ENCODE data around the gene CDK5RAP2.

DNA sequence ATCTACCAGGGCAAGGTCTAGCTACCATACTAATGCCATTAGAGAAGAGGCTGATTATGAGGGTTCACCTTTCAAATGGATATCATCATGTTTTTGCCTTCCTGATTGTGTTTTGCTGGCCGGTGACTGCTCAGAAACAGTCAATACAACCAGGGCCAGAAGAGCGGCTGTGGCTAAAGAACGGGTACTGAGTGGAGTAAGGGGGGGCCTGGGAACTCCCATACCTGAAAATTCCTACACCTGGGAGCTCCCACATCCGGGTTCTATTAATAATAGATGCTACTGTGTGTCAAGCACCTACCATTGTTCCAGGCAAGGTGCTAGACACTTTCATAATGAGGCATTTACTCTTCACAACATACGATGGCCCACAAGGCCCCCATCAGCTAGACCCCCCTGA is 79.2 kb downstream of the CDK5RAP2 start:
- TF ChIP-seq, protein P1, sequence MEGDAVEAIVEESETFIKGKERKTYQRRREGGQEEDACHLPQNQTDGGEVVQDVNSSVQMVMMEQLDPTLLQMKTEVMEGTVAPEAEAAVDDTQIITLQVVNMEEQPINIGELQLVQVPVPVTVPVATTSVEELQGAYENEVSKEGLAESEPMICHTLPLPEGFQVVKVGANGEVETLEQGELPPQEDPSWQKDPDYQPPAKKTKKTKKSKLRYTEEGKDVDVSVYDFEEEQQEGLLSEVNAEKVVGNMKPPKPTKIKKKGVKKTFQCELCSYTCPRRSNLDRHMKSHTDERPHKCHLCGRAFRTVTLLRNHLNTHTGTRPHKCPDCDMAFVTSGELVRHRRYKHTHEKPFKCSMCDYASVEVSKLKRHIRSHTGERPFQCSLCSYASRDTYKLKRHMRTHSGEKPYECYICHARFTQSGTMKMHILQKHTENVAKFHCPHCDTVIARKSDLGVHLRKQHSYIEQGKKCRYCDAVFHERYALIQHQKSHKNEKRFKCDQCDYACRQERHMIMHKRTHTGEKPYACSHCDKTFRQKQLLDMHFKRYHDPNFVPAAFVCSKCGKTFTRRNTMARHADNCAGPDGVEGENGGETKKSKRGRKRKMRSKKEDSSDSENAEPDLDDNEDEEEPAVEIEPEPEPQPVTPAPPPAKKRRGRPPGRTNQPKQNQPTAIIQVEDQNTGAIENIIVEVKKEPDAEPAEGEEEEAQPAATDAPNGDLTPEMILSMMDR (IDR thresholded peaks at IDR 0.05), result no peak
- TF ChIP-seq POLR2A (IDR thresholded peaks at IDR 0.05), result no peak
